H1 (cell line): ENCODE measurements around the gene TMEM106C. TPM values are rescaled to one million over a fixed set of nuclear protein-coding genes. Genes with fewer than 3 reads are reported as not detected.
A peak's percentile ranks its signal among the peaks of the same experiment; 100 is the strongest.

Experiments used
- CTCF ChIA-PET: fragments of 300-600 bp; sonication (Branson Sonifier 250); formaldehyde crosslinking; loops from one replicate; lab custom pipeline; 2021; ENCODE audit not compliant: partially characterized antibody; lab: Charles Lee
- POLR2A ChIA-PET: fragments of 300-600 bp; sonication (Branson Sonifier 250); formaldehyde crosslinking; loops from one replicate; lab custom pipeline; 2021; ENCODE audit warnings: inconsistent platforms; ENCODE audit not compliant: partially characterized antibody; lab: Charles Lee
- DNase-seq, 2 experiments: peaks; one replicate each; pipeline versions ENCODE4 v3.0.0 to v3.0.0-alpha.2; 2010 to 2022; ENCODE audit warnings: low spot score in 2 of 2, low read depth in 1 of 2, mixed read lengths in 1 of 2
- FAIRE-seq: peaks from 2 replicates; lab custom pipeline; 2011; peaks lifted over from hg19 to GRCh38; lab: Jason Lieb, UNC
- H2AFZ ChIP-seq: 2 replicates; pipeline ENCODE4 v1.8.1; 2012; ENCODE audit warnings: low read length, inconsistent platforms
- H2AK5ac ChIP-seq: 2 replicates; pipeline ENCODE4 v1.6.1; 2013; ENCODE audit warnings: low read depth, low read length
- H2BK120ac ChIP-seq: replicated peaks from 2 replicates; pipeline ENCODE3; 2013; ENCODE audit warnings: low read depth, low read length, inconsistent platforms
- H2BK12ac ChIP-seq: 2 replicates; pipeline ENCODE4 v1.6.1; 2013; ENCODE audit warnings: low read depth, low read length
- H2BK15ac ChIP-seq: 2 replicates; pipeline ENCODE4 v1.6.1; 2013; ENCODE audit warnings: low read length
- H2BK20ac ChIP-seq: 2 replicates; pipeline ENCODE4 v1.6.1; 2013; ENCODE audit warnings: low read length
- H2BK5ac ChIP-seq: 2 replicates; pipeline ENCODE4 v1.6.1; 2013; ENCODE audit warnings: low read depth, low read length
- H3K14ac ChIP-seq: 2 replicates; pipeline ENCODE4 v1.6.1; 2013; ENCODE audit warnings: inconsistent platforms; ENCODE audit not compliant: insufficient read length
- H3K18ac ChIP-seq: 2 replicates; pipeline ENCODE4 v1.6.1; 2013; ENCODE audit warnings: low read length; ENCODE audit errors: extremely low read depth
- H3K23ac ChIP-seq: 2 replicates; pipeline ENCODE4 v1.6.1; 2013; ENCODE audit warnings: inconsistent platforms; ENCODE audit not compliant: insufficient read length
- H3K23me2 ChIP-seq: 2 replicates; pipeline ENCODE4 v1.6.1; 2013; ENCODE audit warnings: low read depth, low read length
- H3K27ac ChIP-seq: 2 replicates; pipeline ENCODE4 v1.6.1; 2011; ENCODE audit warnings: low read depth, low read length, inconsistent platforms
- H3K27me3 ChIP-seq, 4 experiments: replicated peaks in 1 of 4; 1 replicate in 1 of 4; 2 replicates in 3 of 4; pipeline versions ENCODE4 v1.6.1 to v1.8.1; 2011 to 2013; ENCODE audit warnings: low read length in 3 of 4, mild to moderate bottlenecking in 3 of 4, inconsistent platforms in 2 of 4, mixed read lengths in 2 of 4, moderate library complexity in 1 of 4; ENCODE audit not compliant: control insufficient read depth in 3 of 4, insufficient read depth in 3 of 4; ENCODE audit errors: extremely low read depth in 1 of 4
- H3K36me3 ChIP-seq, 4 experiments: 2 replicates each; pipeline versions ENCODE4 v1.6.1 to v1.8.1; 2011 to 2013; ENCODE audit warnings: mild to moderate bottlenecking in 4 of 4, low read length in 3 of 4, moderate library complexity in 2 of 4, control low read depth in 1 of 4, inconsistent platforms in 1 of 4; ENCODE audit not compliant: insufficient read depth in 4 of 4, control insufficient read depth in 2 of 4
- H3K4ac ChIP-seq: replicated peaks from 2 replicates; pipeline ENCODE3; 2013; ENCODE audit warnings: low read length, low read depth, mixed read lengths, inconsistent platforms; ENCODE audit not compliant: insufficient read length
- H3K4me1 ChIP-seq, 4 experiments: replicated peaks in 1 of 4; 1 replicate in 1 of 4; 2 replicates in 3 of 4; pipeline versions ENCODE4 v1.6.1 to v1.8.1; 2011 to 2013; ENCODE audit warnings: low read length in 3 of 4, inconsistent platforms in 2 of 4, mixed read lengths in 1 of 4; ENCODE audit not compliant: insufficient read depth in 4 of 4, control insufficient read depth in 3 of 4
- H3K4me2 ChIP-seq, 2 experiments: 2 replicates each; pipeline versions ENCODE4 v1.6.1 to v1.8.1; 2011 to 2013; ENCODE audit warnings: low read depth in 2 of 2, low read length in 2 of 2, control low read depth in 1 of 2, inconsistent platforms in 1 of 2, mild to moderate bottlenecking in 1 of 2; ENCODE audit not compliant: insufficient read depth in 1 of 2
- H3K4me3 ChIP-seq, 4 experiments: fragments of 200-600, 300-600 bp in 1 of 4; sonication (generic), shearing (Covaris generic), sonication (Bioruptor Twin) in 1 of 4; 2 replicates each; pipeline versions ENCODE4 v1.5.1 to v1.8.1; 2011 to 2016; ENCODE audit warnings: low read length in 4 of 4, low read depth in 3 of 4, control low read depth in 2 of 4, inconsistent platforms in 2 of 4, mild to moderate bottlenecking in 2 of 4, mixed read lengths in 1 of 4, moderate library complexity in 1 of 4; ENCODE audit not compliant: insufficient read depth in 2 of 4; ENCODE audit errors: extremely low read depth in 1 of 4
- H3K56ac ChIP-seq: replicated peaks from 2 replicates; pipeline ENCODE3; 2013; ENCODE audit warnings: low read depth, mild to moderate bottlenecking, mixed read lengths, low read length, inconsistent platforms; ENCODE audit not compliant: insufficient read length
- H3K79me1 ChIP-seq: 2 replicates; pipeline ENCODE4 v1.6.1; 2013; ENCODE audit warnings: low read depth, low read length, control low read depth
- H3K79me2 ChIP-seq, 2 experiments: 2 replicates each; pipeline versions ENCODE4 v1.6.1 to v1.8.1; 2012 to 2013; ENCODE audit warnings: low read length in 2 of 2, mild to moderate bottlenecking in 2 of 2, inconsistent platforms in 1 of 2; ENCODE audit not compliant: insufficient read depth in 2 of 2, control insufficient read depth in 1 of 2
- H3K9ac ChIP-seq, 4 experiments: replicated peaks in 1 of 4; 1 replicate in 1 of 4; 2 replicates in 3 of 4; pipeline versions ENCODE4 v1.6.1 to v1.8.1; 2011 to 2013; ENCODE audit warnings: low read depth in 3 of 4, low read length in 3 of 4, control low read depth in 2 of 4, mild to moderate bottlenecking in 2 of 4, moderate library complexity in 2 of 4, inconsistent platforms in 1 of 4; ENCODE audit errors: extremely low read depth in 1 of 4
- H3K9me3 ChIP-seq, 2 experiments: 2 replicates each; pipeline versions ENCODE4 v1.6.1 to v1.8.1; 2012 to 2013; ENCODE audit warnings: mild to moderate bottlenecking in 2 of 2, moderate library complexity in 2 of 2, control low read depth in 1 of 2, inconsistent platforms in 1 of 2, low read depth in 1 of 2, low read length in 1 of 2, mixed read lengths in 1 of 2; ENCODE audit not compliant: insufficient read depth in 2 of 2
- H4K20me1 ChIP-seq, 2 experiments: replicated peaks in 1 of 2; 2 replicates each; pipeline versions ENCODE3 to v1.8.1; 2011 to 2013; ENCODE audit warnings: inconsistent platforms in 2 of 2, low read length in 2 of 2, mild to moderate bottlenecking in 1 of 2; ENCODE audit not compliant: insufficient read depth in 2 of 2, control insufficient read depth in 1 of 2
- H4K5ac ChIP-seq: 2 replicates; pipeline ENCODE4 v1.6.1; 2013; ENCODE audit warnings: low read length, low read depth, mixed read lengths, inconsistent platforms; ENCODE audit not compliant: insufficient read length
- H4K8ac ChIP-seq: 2 replicates; pipeline ENCODE4 v1.8.0; 2013; ENCODE audit warnings: mild to moderate bottlenecking, moderate library complexity, low read length, inconsistent platforms; ENCODE audit not compliant: insufficient read depth; ENCODE audit errors: extremely low read depth
- H4K91ac ChIP-seq: replicated peaks from 2 replicates; pipeline ENCODE3; 2013; ENCODE audit warnings: low read length, mixed read lengths, inconsistent platforms; ENCODE audit not compliant: insufficient read length
- EZH2 ChIP-seq: fragments of 200-600 bp; sonication (generic); IDR thresholded peaks from 2 replicates; pipeline ENCODE4 v1.7.1; 2012; ENCODE audit warnings: low read depth, mild to moderate bottlenecking, moderate library complexity, low read length, inconsistent platforms; ENCODE audit not compliant: severe bottlenecking
- SIX5 ChIP-seq: IDR thresholded peaks from 2 replicates; pipeline ENCODE4 v1.6.1; 2011; ENCODE audit warnings: mild to moderate bottlenecking, low read depth, low read length
- YY1 ChIP-seq: IDR thresholded peaks from 2 replicates; pipeline ENCODE4 v1.6.1; 2011; ENCODE audit warnings: low read depth, mild to moderate bottlenecking, low read length
- WGBS, 2 experiments: shearing (Covaris generic) in 1 of 2; methylation state at CpG; one replicate each; pipeline versions ENCODE4 v1.1.6 to v1.1.7; 2013 to 2015; ENCODE audit warnings: low lambda C conversion rate in 2 of 2, mixed read lengths in 2 of 2, inconsistent platforms in 1 of 2, low coverage in 1 of 2, missing lambda C conversion rate in 1 of 2; ENCODE audit not compliant: insufficient replicate concordance in 2 of 2, insufficient coverage in 1 of 2, insufficient read length in 1 of 2; ENCODE audit errors: extremely low coverage in 1 of 2, missing lambda C conversion rate in 1 of 2; 5-methylcytosine and 5-hydroxymethylcytosine counted together
- polyA plus RNA-seq, 7 experiments: library from polyadenylated mRNA; depleted of rRNA in 3 of 7; stranded (reverse) in 5 of 7; unstranded in 2 of 7; fragments of >200 nt in 5 of 7; fragments of 200-250 nt in 2 of 7; gene quantifications; 1 replicate in 5 of 7; 2 replicates in 1 of 7; 4 replicates in 1 of 7; pipeline versions ENCODE4 v1.2.1 to v1.2.3, GENCODE V29; 2011 to 2013; ENCODE audit warnings: missing spikeins in 2 of 7, mixed read lengths in 2 of 7
- total RNA-seq: library from RNA; stranded (reverse); fragmentation: NEBNext Ultra II Directional; extraction: Animal tissue kit (Norgen Biotek cat#: 25700); gene quantifications from 2 replicates; pipeline ENCODE4 v1.2.1, GENCODE V29; 2021
- TF ChIP-seq, protein P1 (sequence below): IDR thresholded peaks from 2 replicates; pipeline ENCODE4 v1.6.1; 2012; ENCODE audit warnings: inconsistent platforms

Gene TMEM106C
- total and polyA plus RNA-seq, 2 of the 8 experiments (the other 6 are each of a cell fraction or from before 2014, with no cell fraction given): 36.6 to 45.3 TPM

DNA sequence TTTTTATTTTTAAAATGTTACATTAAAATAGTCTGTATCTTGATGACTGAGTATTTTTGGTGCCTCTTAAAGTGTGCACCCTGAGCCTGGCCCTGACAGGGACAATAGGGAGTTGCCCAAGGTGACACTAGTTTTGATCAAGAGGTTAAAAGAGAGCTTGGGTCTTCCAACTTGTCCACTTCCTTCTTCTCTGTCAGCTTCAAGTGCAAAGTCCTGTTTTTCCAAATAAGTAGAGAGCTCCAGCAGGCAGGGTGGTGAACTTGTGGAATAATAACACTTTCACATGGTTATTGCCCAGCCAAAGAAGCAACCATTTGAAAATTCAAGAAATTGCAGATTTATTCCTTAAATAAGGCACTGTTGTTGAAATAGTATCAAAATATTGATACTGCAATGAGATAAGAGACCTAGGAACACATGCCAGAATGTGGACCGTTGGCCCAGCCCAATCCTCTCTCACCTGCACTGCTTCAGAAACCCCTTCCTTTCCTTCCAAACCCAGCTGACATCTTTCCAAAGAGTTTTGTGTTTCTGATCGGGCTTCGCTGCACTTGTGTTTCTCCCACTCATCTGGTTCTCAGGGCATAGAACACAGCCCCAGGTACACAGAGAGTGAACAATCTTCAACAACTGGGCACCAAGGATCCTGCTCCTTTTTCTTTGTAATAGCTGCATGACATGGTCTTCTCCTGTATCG lies 54.7 kb downstream of the TMEM106C start:
- 95% methylated on average over 4 of the region's 4 CpGs; no CpG with 5 or more reads in 1 of the 2 experiments for WGBS, 2 experiments
- H3K18ac ChIP-seq: no peak overlapping the region
- H3K27ac ChIP-seq: no peak overlapping the region
- no peaks in the 10 kb centered on the region for H3K9me3 ChIP-seq
- FAIRE-seq (no peak), DNase-seq (no peak)
- no peaks in the 10 kb centered on the region for H3K79me2 ChIP-seq
- CTCF ChIA-PET: interaction anchor here (0.7 to 4.8 kb wide), 8 partner anchors 9 to 197 kb away, joined by 3 to 21 read pairs (median 3); partner anchors contain the start of gene COL2A1
- H3K23me2 ChIP-seq: no peaks in the 10 kb centered on the region
- H3K14ac ChIP-seq: no peak overlapping the region
- no peak overlapping the region for H2BK12ac ChIP-seq
- H3K23ac ChIP-seq: no peak overlapping the region
- H2AFZ ChIP-seq: no peak overlapping the region
- no peak overlapping the region for H4K91ac ChIP-seq
- no peak overlapping the region for H3K4me2 ChIP-seq
- no peak overlapping the region for H2BK5ac ChIP-seq
- no peak overlapping the region for H4K8ac ChIP-seq
- no peak overlapping the region for H4K5ac ChIP-seq
- peaks cover 4 to 6% (median 5%) of the 10 kb centered on the region in 4 experiments for H3K4me1 ChIP-seq
- peaks cover 84 to 98% (median 97%) of the 10 kb centered on the region in 4 experiments for H3K27me3 ChIP-seq
- H2BK15ac ChIP-seq: no peak overlapping the region
- no peaks in the 10 kb centered on the region for H3K79me1 ChIP-seq
- H4K20me1 ChIP-seq: peaks cover 7 to 9% of the 10 kb centered on the region in 2 experiments
- no peak overlapping the region for H3K4ac ChIP-seq
- H3K4me3 ChIP-seq: no peak overlapping the region
- POLR2A ChIA-PET: interaction anchor here (0.7 to 1.6 kb wide), 3 partner anchors 10 to 20 kb away, joined by 3 to 4 read pairs (median 3); no protein-coding TSS in a partner anchor
- no peak overlapping the region for H3K9ac ChIP-seq
- H2AK5ac ChIP-seq: no peak overlapping the region
- H3K36me3 ChIP-seq: no peaks in the 10 kb centered on the region
- H3K56ac ChIP-seq: no peak overlapping the region
- TF ChIP-seq, protein P1, sequence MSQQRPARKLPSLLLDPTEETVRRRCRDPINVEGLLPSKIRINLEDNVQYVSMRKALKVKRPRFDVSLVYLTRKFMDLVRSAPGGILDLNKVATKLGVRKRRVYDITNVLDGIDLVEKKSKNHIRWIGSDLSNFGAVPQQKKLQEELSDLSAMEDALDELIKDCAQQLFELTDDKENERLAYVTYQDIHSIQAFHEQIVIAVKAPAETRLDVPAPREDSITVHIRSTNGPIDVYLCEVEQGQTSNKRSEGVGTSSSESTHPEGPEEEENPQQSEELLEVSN: no peak
- TF ChIP-seq EZH2: peak; percentile 30
- no peak for TF ChIP-seq YY1
- no peak for TF ChIP-seq SIX5
- no peak overlapping the region for H2BK120ac ChIP-seq
- no peak overlapping the region for H2BK20ac ChIP-seq
